T47D (cell line): ENCODE measurements around the gene VDAC1.

Experiments
- DNase-seq, 2 experiments: peaks; one replicate each; pipeline versions ENCODE4 v3.0.0 to v3.0.0-alpha.2; 2011 to 2012; ENCODE audit warnings: low read depth in 1 of 2, low spot score in 1 of 2
- JUND ChIP-seq: IDR thresholded peaks from 2 replicates; pipeline ENCODE4 v1.6.1; 2012; ENCODE audit warnings: low read depth
- in situ Hi-C: cut with HindIII; loops from 2 replicates; pipeline ENCODE4 v1.10.0; 2016; ENCODE audit warnings: low sequenced_read_pairs, low pct_unique_long_range_greater_than_20kb

Gene VDAC1

DNA sequence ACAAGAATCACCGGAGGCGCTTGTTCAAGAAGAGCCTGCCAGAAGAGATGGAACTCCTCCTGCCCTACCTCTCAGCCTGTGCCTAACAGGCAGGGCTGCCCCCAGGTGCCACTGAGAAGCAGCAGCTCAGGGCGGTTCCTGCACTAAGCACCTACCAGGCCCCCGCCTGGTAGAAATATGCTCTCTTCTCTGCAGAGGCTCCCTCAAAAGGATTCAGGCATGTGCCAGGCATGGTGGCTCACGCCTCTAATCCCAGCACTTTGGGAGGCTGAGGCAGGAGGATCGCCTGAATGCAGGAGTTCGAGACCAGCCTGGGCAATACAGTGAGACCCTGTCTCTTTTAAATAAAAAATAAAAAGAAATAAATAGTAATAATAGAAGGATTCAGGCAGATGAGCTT is 6.0 kb downstream of the VDAC1 start:
- in situ Hi-C loops: no loop called here
- DNase-seq: no peak
- TF ChIP-seq JUND: no peak

DNA sequence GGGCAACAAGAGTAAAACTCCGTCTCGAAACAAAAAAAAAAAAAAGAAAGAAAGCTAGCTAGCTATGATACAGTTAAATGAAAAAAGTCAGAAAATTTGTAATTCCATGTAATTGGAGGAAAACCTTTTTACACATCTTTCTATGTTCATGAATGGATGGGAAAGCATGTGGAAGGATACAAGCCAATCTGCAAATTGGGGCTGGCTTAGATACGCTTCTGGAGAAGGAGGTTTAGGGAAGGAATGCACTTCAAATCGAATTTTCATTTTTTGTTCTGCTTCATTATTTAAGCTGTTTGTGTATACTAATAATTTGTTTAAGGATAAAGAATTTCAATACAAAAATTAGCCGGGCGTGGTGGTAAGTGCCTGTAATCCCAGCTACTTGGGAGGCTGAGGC is 6.7 kb downstream of the VDAC1 start:
- DNase-seq: no peak
- in situ Hi-C loops: no loop called here
- TF ChIP-seq JUND: no peak

DNA sequence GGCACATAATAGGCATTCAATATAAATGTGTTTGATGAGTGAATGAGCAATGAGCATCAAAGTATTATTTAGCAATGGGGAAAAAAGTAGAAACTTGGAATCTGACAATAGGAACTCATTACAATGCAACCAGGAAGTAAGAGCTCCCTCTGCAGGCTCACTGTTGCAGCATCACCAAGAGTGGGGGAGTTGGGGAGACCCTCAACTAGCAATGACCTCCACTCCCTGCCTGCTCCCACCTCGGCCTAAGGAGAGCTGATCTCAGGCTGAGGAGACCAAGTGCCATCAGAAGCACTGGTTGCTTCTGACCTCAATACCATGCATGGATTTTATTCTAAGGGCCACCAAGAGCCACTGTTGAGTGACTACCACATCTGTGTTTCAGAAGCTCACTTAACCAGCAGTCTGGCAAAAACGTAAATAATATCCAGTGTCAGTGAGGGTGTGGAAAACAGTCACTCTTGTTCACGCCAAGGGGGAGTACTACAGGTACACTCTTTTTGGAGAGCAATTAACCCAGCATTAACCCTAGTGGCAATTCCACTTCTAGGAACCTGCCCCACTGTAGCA is 8.0 kb downstream of the VDAC1 start:
- TF ChIP-seq JUND: no peak
- in situ Hi-C loops: no loop called here
- no peak for DNase-seq

DNA sequence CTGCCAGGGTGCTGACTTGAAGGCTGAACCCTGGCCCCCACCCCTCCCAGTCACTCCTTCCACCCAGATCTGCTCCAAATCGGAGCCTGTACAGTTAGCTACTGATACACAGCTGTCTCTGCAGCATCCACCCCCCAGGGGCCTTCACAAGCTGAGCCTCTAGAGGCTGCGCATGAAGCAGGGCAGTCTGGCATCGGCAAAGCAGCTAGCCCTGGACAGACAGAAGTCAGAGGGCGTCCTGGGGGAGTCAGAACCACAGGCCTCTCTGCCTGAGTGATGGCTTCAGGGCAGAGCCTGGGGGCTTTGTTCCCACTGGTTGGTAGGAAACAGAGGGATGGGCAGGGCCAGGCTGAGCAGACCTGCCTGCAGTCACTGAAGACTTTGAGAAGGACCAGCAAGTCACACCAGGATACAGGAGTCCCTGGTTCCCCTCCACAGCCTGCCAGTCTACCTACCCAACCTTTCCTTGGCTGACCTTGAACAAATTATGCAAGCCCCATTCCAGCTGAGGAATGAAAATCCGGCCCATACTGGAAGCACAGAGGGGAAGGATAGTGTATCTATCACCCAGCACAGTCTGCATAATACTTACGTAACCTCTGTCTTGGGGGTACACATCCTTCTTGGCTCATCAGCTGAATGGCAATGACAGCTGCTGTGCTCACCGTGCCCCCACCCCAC is 8.8 kb downstream of the VDAC1 start:
- in situ Hi-C loops: no loop called here
- no peak for TF ChIP-seq JUND
- no peak for DNase-seq

DNA sequence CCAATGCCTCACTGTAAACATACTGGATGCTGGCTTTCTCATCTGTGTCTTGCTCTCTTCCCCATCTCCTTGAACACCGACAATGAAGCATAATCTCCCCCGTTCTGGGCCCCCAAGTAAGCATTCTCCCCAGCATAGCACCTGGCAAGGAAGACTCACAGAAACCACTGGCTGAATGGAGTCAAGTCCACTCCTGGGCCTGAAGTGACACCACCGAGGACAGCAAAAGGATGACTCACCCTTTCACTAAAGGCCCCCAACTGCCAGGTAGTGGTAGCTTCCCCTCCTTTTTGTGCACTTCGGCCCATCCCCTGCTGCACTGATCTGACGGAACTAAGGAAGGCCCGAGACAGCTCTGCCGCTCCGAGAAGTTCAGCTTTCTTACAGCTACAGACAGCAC is 9.4 kb downstream of the VDAC1 start:
- no peak for DNase-seq
- in situ Hi-C loops: no loop called here
- no peak for TF ChIP-seq JUND

DNA sequence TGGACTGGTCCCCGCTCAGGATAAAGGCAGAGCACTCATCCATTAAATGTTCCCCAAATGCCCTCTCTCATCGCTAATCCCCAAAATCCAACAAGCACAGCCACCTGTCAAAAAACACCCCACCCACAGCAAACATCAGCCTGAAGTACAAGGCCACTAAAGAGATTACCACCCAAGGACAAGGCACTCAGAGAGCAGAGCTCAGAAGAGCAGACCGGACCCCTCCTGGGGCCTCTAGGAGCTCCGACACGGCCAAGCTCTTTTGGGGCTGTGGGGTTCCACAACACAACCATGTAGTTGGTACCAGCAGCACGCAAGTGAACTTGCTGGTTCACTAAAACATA is 9.8 kb downstream of the VDAC1 start:
- no peak for TF ChIP-seq JUND
- in situ Hi-C loops: no loop called here
- no peak for DNase-seq

DNA sequence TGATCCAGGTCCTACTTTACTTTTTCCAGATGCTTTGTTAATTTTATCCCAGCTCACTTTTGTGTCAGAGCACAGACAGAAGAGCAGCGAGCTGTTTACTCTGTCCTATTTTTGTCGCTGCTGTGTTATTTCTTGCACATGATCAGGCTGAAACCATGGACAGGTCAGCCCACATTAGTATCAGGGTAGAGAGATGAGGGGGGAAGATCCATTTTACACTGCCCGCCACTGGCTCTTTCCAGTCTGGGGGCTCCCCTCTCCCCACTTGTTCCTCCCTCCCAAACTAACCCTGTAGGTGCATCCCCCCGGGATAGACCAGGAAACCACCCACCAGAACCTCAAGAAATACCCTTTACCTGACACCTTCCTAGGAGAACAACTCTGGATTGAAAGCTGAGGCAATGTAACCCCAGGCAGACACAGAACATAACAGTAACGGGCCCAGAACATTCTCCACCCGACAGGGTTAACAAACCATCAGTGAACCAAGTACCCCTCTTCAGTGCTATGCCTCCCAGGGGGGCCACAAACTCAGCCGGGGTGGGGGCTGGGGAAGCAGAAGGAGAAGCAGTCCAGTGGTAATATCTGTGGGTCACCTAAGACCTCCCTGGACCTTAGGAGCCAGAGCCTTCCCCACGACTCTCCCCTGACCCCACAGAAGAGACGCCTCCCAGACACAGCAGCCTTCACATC is 10.3 kb downstream of the VDAC1 start:
- TF ChIP-seq JUND: no peak
- in situ Hi-C loops: no loop called here
- no peak for DNase-seq

DNA sequence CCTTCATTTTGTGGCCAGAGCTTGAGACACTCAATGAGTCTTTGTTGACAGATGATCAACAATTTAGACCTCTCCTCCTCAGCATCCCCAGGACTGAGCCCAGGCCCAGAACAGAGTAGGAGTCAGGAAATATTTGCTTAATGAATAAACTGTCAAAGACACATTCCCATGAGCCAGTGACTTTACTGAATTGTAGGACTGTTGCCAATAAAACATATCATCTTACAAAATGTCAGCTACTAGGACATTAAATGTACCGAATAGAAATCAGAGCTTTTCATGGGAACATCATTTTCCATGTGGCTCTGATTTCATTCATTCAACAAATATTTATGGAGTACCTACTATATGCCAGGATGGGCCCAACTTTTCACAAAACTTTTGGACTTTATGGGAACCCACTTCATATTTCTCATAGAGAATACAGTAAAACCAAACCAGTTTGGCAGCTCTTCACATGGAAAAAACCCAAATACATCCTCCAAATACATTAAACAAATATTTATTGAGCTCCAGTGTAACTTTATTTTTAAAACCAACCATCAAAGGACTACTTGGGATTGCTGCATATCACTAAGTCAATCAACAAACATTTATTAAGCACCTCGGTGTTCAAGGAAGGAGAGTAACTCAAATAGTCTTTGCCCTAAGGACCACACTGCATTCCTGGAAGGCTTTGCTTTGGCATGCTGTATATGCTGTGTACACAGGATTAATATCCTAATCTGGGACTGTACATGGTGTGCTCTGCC is 11.4 kb downstream of the VDAC1 start:
- in situ Hi-C loops: no loop called here
- peak; percentile 70 to 95 for DNase-seq
- TF ChIP-seq JUND: peak; percentile 80

DNA sequence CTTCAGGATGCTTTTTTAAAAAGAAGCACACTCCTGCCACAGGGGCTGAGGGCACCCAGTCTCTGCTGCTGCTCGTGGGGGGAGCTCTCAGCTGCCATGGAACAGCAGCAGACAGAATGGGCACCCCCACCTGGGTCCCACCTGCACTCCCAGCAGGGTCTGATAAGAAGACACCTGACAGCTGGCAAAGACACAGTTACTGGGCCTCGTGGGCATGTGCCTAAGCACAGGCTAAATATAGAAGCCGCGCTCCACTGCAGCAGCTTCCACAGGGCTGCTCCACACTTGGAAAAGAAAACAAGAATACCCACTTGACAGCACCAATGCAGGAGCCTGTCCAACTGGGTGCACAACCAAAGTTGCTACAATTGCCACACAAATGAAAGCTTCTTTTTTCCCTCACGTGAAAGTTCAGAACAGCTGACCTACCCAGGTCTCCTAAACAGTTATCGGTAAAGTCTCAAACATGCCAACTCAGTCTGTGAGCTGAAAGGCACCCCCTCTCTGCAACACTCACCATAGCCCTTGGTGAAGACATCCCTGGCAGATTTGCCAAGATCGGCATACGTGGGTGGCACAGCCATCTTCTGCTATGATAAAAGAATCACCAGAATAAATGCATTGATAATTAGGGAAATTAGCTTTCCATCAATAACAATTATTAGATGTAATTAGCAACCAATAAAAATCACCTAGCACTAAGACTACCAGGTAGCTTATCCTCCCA is 12.2 kb downstream of the VDAC1 start:
- no peak for TF ChIP-seq JUND
- DNase-seq: no peak
- in situ Hi-C loops: no loop called here

DNA sequence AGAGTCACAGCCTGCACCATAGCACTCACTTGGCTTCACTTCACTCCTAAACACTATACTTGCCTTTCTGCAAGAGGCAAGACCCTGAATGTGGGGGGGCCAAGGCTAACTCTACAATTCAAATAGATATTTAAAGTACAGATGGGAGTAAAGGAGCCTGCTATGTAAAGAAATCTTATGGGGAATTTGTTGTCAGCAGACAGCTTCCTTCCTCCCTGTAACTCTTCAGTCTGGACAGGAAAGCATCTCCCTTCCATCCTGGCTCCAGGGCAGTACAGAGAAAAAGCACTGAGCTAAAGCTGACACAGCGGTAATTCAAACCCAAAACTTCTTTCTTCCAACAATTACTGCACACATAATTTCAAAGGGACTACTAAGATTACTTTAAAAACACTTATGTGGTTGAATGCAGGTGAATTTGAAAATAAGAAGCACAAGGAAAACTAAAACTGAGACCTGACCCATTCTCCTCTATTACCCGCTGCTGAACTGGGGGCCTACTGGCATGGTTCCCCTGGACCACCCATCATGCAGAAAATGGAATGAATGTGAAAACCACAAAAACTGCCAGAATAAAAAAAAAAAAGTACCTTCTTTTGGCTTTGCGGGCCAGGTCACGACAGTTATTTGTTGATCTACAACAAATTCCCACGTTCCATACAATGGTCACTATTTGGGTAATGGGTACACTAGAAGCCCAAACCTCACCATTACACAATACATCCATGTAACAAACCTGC is 13.4 kb downstream of the VDAC1 start:
- no peak for TF ChIP-seq JUND
- DNase-seq: no peak
- in situ Hi-C loops: no loop called here

DNA sequence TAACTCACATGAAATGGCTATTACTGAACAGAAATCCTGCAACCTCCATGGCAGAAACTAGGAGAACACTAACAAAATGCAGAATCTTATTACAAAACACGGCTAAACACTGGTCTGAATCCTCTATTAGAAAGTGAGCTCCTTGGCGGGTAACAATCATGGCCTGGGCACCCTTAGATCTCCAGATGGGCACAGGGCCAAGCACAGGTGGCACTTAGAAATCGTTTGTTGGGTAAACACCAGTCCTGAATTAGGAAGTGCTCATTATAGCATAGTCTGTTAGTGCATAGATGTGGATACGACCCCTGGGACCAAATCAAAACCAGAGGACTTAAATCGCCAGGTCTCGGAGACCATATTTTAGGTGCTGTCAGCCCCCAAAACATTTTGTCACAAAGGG is 14.4 kb downstream of the VDAC1 start:
- in situ Hi-C loops: no loop called here
- no peak for TF ChIP-seq JUND
- DNase-seq: no peak
